Nephron (organoid): ENCODE data around the gene MTUS2.

Source experiments
- H3K27ac Mint-ChIP-seq, 3 experiments: 2 replicates each; pipeline ENCODE4 v1.8.0; 2020; ENCODE audit warnings: mixed read lengths in 3 of 3, mild to moderate bottlenecking in 2 of 3, moderate library complexity in 1 of 3
- H3K27me3 Mint-ChIP-seq: 2 replicates; pipeline ENCODE4 v1.8.0; 2021; ENCODE audit warnings: low read depth, mild to moderate bottlenecking, moderate library complexity, mixed read lengths
- H3K36me3 Mint-ChIP-seq: 2 replicates; pipeline ENCODE4 v1.8.0; 2020; ENCODE audit warnings: low read depth, mixed read lengths
- H3K4me1 Mint-ChIP-seq: 2 replicates; pipeline ENCODE4 v1.8.0; 2020; ENCODE audit warnings: mixed read lengths
- H3K4me3 Mint-ChIP-seq, 3 experiments: 2 replicates each; pipeline ENCODE4 v1.8.0; 2020; ENCODE audit warnings: mild to moderate bottlenecking in 3 of 3, mixed read lengths in 3 of 3, moderate library complexity in 2 of 3
- H3K9me3 Mint-ChIP-seq: 2 replicates; pipeline ENCODE4 v1.8.0; 2020; ENCODE audit warnings: mixed read lengths
- TF ChIP-seq, protein P1 (sequence below), 3 experiments: fragments of 200-600 bp; sonication (generic); IDR thresholded peaks; one replicate each; pipeline ENCODE4 v1.5.0; 2021; ENCODE audit warnings: antibody characterized with exemption in 3 of 3; ENCODE audit not compliant: unreplicated experiment in 3 of 3

Gene MTUS2

DNA sequence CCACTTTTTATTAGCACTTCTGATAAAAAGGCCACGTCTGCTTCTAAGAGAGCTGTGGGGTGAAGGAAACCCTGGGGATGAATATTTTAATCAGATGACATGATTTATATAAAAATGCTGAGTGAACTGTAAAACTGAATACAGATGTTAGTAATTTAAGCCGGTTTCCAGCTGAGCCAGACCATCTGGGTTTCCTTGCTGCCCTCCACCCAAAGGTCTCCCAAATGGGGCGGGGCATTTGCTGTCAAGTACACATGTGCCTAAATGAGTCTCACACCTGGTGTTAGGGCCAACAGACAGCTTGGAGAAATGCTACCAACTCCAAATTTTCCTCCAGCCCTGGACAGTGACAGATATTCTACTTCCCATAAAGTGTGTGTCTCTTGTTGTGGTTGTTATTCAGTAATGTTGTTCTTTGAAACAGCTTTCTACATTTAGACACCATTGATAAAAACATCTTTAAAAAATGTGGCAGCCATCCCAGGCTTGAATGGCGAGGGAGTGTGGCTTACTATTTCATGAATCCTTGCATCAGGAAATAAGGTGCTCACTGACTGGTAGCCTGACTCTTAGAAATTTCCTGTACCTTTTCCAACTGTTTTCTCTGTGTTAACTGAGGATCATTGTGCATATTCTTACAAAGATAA lies 350.4 kb downstream of the MTUS2 start:
- TF ChIP-seq, protein P1, sequence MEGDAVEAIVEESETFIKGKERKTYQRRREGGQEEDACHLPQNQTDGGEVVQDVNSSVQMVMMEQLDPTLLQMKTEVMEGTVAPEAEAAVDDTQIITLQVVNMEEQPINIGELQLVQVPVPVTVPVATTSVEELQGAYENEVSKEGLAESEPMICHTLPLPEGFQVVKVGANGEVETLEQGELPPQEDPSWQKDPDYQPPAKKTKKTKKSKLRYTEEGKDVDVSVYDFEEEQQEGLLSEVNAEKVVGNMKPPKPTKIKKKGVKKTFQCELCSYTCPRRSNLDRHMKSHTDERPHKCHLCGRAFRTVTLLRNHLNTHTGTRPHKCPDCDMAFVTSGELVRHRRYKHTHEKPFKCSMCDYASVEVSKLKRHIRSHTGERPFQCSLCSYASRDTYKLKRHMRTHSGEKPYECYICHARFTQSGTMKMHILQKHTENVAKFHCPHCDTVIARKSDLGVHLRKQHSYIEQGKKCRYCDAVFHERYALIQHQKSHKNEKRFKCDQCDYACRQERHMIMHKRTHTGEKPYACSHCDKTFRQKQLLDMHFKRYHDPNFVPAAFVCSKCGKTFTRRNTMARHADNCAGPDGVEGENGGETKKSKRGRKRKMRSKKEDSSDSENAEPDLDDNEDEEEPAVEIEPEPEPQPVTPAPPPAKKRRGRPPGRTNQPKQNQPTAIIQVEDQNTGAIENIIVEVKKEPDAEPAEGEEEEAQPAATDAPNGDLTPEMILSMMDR (IDR thresholded peaks at IDR 0.05; ENCODE audit: unreplicated experiment in 3 of 3): no peak
- H3K36me3 Mint-ChIP-seq: no peaks in the 10 kb centered on the region
- H3K4me3 Mint-ChIP-seq: no peak overlapping the region
- peaks cover 25% of the 10 kb centered on the region for H3K4me1 Mint-ChIP-seq
- H3K9me3 Mint-ChIP-seq: peaks cover 4% of the 10 kb centered on the region
- peak overlapping the region in 2 of 3 experiments; percentile 23 to 36 for H3K27ac Mint-ChIP-seq
- H3K27me3 Mint-ChIP-seq: peaks cover 5% of the 10 kb centered on the region

DNA sequence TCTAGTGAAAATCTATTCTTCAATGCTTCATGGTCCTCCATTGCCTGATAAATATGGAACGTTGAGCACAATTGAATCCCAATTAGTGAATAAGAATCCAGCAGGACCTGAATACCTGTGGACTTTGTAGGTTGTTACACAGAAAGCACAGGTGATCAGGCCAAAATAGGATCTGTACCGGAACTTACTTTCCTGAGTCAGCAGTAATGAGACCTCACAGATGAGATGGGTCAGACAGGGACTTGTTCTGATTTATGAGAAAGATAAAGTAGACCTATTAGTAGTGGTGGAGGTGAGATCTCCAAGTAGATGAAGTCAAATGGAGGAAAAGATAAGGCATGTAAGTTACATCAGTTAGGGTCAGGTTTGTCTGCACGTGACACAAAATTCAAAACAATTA lies 351.1 kb downstream of the MTUS2 start:
- Mint-ChIP-seq H3K4me1 (peaks cover 25% of the 10 kb centered on the region), H3K36me3 (no peaks in the 10 kb centered on the region), H3K27me3 (no peaks in the 10 kb centered on the region), H3K4me3 (no peak overlapping the region), H3K9me3 (peaks cover 8% of the 10 kb centered on the region), H3K27ac (no peak overlapping the region)
- TF ChIP-seq, protein P1 (IDR thresholded peaks at IDR 0.05; ENCODE audit: unreplicated experiment in 3 of 3): no peak

DNA sequence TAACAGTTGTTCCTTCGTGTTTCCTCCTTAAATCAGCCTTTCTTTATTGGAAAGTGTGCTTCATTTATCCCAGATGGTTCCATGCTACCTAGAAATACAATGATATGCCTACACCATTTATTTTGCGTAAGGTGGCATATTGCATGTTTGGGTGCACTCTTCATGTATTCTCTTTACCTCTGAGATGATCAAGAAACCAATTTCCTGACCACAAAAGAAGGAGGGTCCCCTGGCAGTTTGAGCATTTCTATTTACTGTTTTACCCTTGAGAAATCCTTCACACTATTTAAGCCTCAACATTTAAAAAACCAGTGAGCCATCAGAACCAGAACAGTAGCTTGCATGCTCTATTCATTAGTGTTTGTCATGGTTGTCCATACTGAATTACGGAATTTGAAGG lies 354.0 kb downstream of the MTUS2 start:
- Mint-ChIP-seq H3K4me3 (no peak overlapping the region), H3K27me3 (no peaks in the 10 kb centered on the region), H3K4me1 (peaks cover 14% of the 10 kb centered on the region), H3K36me3 (no peaks in the 10 kb centered on the region), H3K9me3 (peaks cover 12% of the 10 kb centered on the region), H3K27ac (no peak overlapping the region)
- TF ChIP-seq, protein P1 (IDR thresholded peaks at IDR 0.05; ENCODE audit: unreplicated experiment in 3 of 3): no peak

DNA sequence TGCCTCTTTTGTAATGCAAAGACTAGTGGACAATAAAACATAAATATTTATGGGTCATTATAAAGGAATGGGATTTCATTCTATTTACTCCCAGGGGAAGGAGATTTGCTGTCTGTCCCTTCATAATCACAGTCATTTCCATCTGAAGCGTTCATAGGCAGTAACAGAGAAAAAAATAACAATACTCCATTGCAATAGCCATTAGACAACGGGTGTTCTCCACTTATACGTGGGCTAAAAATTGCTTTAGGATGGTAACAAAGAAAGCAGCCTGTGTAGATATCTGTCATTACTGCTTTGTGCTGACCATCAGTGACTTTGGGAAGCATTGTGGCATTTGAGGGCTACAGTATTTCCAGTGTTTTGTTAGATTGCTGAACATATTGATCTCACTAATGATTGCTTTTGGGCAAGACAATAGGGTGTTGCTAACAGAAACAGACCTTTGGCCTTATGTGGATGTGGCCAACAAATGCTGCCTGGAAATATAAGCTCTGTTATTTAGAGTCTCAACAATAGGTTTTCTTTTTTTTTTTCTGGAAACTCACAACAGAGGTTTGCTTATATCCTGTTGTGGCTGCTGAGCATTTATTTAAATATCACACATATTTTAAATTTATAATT lies 355.2 kb downstream of the MTUS2 start:
- H3K36me3 Mint-ChIP-seq: no peaks in the 10 kb centered on the region
- H3K9me3 Mint-ChIP-seq: peaks cover 12% of the 10 kb centered on the region
- no peak overlapping the region for H3K4me3 Mint-ChIP-seq
- TF ChIP-seq, protein P1 (IDR thresholded peaks at IDR 0.05; ENCODE audit: unreplicated experiment in 3 of 3): no peak
- no peak overlapping the region for H3K27ac Mint-ChIP-seq
- H3K27me3 Mint-ChIP-seq: no peaks in the 10 kb centered on the region
- H3K4me1 Mint-ChIP-seq: peaks cover 6% of the 10 kb centered on the region

DNA sequence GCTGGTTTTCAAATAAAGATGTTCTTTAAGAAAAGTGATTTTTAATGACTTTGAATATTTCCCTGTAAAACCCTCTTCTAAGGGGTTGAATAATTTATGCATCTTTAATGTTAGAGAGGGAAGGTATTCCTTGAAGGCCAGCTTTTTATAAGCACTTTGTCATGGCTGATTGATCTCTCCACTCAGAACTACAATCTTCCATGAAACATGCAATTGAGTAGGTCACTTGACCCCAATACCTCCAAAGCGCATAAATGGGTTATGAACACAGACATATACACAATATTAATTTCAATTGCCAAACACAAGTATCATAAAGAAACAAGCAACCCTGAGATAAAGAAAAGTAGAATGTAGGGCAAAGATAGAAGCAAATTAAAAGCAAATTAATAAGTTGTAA lies 359.9 kb downstream of the MTUS2 start:
- Mint-ChIP-seq H3K36me3 (no peaks in the 10 kb centered on the region), H3K4me1 (no peaks in the 10 kb centered on the region), H3K27ac (peak overlapping the region in 1 of 3 experiments; percentile 63), H3K27me3 (no peaks in the 10 kb centered on the region), H3K9me3 (peaks cover 28% of the 10 kb centered on the region), H3K4me3 (no peak overlapping the region)
- TF ChIP-seq, protein P1 (IDR thresholded peaks at IDR 0.05; ENCODE audit: unreplicated experiment in 3 of 3): no peak

DNA sequence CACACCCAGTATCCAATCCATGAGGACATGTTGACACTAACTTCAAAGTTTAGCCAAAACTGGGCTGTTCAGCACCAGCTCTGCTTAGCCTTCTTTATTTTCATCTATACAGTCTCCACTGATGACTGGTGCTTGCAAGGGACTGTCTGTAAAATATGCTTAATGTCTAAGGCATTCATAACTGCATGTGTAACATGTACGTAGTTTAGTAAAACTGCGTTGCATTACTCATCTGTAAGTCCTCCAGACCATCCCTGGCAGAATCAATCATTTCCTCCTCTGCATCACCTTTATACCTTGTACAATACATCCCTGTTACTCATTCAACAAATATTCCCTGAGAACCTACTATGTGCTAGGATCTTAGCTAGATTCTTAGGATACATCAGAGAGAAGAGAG lies 362.1 kb downstream of the MTUS2 start:
- H3K36me3 Mint-ChIP-seq: no peaks in the 10 kb centered on the region
- no peak overlapping the region for H3K4me3 Mint-ChIP-seq
- no peak overlapping the region for H3K27ac Mint-ChIP-seq
- TF ChIP-seq, protein P1 (IDR thresholded peaks at IDR 0.05; ENCODE audit: unreplicated experiment in 3 of 3): no peak
- H3K27me3 Mint-ChIP-seq: no peaks in the 10 kb centered on the region
- H3K9me3 Mint-ChIP-seq: peaks cover 30% of the 10 kb centered on the region
- no peaks in the 10 kb centered on the region for H3K4me1 Mint-ChIP-seq
